Muscle of back (tissue), 11 donors: Measurements from ENCODE around the gene PCYT2. TPM values are rescaled to one million over a fixed set of nuclear protein-coding genes. Genes with fewer than 3 reads are reported as not detected.

Experiments
- DNase-seq, 3 donors: peaks; one replicate each; pipeline versions ENCODE4 v3.0.0 to v3.0.0-alpha.2; 2013
- polyA plus RNA-seq, 10 donors: library from polyadenylated mRNA; unstranded; fragments of 120-200 nt; gene quantifications; one replicate each; pipeline ENCODE4 v1.2.1, GENCODE V29; 2013; ENCODE audit not compliant: insufficient read length in 10 of 10

Gene PCYT2
- polyA plus RNA-seq, 10 donors = 7.9 to 14.0 (median 10.2) TPM

DNA sequence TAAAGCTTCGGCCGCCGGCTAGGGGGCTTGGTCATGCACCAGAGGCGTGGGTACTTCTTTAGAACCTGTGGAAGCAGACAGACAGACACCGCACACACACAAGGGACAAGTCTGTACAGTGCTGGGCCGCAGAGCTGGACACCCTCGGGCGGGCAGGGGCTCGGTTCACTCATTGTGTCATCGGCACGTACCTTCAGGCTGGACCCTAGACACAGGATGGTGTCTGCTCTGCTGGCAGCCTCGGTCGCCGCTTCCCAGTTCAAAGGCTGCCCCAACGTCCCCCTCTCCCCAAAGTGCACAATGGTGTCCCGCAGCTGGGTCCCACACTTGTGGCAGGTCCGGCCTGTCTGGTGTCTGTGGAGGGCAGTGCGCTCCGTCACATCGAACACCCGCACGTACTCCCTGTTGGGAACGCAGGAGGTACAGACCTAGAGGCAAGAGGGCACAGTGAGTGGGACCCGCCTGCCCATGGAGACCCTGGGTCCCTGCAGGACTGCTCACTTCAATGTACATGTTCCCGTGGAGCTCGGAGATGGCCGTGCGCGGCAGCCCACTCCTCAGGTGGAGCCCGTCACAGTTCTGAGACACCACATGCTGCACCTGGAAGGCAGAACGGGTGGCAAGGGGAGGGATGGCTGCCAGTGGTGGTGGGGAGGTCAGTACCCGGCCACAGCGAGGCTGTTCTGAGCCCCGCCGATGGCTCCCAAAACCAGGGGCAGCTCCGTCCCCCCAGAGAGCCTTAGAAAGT, 3.1 kb upstream of the PCYT2 start:
- no peak for DNase-seq

DNA sequence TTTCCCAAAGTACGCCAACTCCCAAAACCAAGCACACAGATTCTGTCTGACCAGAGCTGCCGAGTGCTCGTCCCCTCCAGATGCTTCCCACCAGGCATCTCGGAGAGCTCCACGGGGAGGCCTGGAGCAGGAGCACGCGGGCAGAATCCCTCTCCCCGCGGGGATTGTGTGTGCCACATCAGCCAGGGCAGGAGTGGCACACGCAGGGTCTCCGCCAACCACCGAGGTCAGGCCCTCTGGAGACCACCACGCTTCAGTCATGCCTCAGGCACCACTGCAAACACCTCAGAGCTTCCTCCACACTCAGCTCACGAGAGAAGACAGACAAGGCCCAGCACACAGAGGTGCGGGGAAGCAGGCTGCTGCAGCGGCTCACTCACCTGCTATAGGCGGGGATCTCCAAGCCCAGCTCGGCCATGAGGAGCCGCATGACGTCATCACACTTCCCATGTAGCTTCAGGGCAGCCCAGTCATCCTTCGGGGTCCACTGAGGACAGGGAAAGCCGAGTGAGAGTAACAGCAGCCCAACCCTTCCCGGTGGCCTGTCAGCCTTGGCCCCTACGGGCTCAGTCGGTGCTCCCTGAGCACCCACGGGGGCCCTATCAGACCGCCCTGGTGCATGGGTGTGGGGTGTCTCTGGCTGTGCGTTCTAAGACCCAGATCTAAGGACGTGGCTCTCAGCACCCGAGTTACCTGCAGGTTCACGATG, 2.3 kb upstream of the PCYT2 start:
- no peak for DNase-seq

DNA sequence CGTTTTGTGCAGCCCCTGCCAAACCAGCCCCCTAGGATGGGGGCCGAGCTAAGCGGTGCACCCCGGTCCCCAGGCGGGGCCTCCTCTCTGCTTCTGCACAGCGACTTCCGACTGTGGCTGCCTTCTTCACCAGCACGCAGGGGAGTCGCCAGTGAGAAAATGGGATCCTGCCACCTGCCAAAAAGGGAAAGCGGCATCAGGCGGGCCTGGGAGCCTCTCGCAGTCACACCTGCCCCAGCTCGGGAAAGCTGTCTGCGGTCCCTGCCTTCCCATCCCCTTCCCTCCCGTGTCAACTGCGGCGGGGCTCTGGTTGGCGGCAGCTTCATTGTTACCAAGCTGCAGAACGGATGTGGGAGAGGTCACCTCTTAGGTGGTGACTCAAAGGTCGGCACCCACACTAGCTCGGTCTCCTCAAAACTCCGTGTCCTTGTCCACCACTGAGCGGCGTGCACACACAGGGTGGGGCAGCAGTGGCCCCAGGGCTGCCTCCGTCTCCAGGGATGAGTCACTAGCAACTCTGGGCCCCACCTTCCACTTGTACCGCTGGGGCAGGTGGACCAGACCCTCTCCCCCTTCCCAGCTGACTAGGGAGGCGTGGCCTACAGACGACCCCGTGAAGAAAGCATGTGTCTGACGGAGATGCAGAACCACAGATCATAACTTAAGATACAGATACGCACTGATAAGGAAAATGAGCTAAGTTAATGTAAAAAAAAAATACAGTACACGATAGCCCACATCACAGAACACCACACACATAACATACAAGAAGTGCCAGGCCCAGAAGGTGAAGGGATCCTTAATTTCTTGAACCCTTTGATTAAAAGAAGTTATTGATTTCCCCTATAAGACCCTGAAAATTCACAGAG, 1.5 kb upstream of the PCYT2 start:
- no peak for DNase-seq

DNA sequence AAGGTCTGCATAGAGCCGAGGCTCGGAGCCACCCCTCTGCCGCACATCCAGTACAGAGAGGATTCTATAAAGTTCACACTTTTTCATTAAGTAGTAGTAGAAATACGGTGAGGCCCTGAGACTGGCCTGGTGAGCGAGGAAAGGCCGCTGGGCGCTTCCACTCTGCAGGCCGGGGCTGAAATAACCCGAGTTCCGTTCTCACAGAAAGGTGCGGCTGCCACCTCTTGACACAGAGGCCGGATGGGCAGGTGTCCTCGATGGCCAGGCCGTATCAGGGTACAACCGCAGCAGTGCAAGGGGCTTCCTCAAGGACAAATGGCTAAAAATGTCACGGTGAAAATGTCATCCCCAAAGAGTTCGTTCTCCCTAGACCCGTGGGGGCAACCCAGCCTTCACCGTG, 770 bp upstream of the PCYT2 start:
- DNase-seq = no peak

DNA sequence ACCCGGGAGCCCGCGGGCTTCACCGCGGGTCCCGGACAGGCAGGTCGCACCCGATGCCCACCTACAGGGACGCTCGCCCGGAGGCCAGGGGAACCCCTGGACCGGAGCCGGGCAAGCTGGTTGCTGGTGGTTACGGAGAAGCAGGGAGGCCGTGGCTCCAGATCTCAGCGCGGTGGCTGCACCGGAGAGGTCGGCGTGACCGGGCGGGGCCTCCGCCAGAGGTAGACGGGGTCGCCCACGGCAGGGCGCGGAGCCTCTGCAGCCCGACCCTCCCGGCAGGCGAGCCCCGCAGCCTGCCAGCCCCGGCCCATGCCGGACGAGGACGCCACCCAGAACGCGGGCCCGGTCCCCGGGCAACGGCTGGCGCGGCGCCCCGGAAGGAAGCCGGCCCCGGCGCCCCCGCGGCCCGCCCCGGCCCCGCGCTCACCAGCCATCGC, 341 bp downstream of the PCYT2 start:
- no peak for DNase-seq

DNA sequence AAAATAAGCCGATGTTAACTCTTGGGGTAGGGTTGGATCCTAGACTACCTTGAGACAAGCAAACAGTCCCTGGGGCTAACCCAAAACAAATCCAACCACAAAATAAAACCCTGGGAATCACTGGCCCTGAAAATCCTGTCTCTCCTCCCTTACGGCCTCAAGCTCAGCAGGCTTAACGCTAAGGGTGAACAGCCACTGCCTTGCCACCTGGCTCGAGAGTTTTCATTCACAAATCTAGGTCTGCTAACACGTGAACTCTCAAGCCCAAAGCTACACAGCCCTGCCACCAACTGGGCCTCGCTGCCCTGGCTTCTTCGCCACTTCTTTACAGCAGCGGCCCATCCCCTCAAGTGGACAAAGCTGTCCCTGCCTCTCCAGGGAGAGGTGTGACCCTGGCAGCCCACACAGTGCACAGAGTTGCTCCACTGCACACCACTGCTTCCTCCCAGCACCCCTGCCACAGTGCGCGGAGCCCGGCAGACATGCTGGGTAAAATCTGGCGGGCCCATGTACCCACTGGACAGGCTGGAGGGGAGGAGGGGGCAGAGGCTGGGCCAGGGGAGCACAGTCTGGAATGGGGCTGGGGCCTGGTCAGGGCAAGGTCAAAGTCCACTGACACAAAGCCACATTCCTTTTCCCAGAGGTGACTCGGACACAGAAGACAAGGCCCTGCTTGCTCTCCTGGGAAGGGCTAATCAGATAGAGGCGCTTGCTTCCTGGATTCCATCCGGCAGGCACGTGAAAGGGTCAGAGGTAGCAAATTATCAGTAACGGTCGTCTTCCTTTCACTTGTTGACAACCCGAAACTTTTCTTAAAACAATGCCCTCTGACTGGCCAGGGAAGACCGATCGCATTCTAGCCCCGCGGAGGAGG, 996 bp downstream of the PCYT2 start:
- no peak for DNase-seq

DNA sequence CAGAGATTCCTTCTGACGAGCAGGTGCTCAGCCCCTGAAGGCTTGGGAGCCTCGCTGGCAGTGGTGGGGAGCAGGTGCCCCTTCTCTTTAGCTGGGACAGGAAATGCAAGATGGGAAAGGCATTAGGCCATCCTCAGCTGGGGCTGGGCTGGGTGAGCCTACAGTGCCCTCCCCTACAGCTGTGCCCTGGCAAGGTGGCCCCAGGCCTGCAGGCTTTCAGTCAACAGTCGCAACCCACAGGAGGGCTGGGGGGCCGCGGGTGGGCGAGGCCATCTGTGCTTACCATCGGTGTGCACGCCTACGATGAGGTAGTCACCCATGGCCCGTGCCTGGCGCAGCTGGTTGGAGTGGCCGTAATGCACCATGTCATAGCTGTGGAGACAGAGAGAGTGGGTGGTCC, 2.0 kb downstream of the PCYT2 start:
- DNase-seq = no peak

DNA sequence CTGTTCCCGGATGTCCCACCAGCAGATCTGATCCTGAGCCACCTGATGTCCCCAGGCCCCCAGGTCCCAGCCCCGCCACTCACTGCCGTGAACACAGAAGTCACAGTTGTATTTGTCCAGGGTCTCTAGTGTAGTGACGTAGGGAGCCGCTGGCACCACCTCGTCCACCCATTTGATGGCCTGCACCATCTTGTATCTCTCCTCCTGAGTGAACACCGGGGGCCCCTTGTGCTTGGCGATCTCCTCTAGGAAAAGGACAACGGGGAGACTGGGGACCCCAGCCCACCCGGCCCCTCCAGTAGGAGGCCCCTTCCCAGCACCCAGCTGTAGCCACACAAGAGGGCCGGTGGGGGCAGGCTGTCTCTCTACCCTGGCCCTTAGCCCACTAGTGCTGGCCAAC, 2.4 kb downstream of the PCYT2 start:
- DNase-seq = no peak

DNA sequence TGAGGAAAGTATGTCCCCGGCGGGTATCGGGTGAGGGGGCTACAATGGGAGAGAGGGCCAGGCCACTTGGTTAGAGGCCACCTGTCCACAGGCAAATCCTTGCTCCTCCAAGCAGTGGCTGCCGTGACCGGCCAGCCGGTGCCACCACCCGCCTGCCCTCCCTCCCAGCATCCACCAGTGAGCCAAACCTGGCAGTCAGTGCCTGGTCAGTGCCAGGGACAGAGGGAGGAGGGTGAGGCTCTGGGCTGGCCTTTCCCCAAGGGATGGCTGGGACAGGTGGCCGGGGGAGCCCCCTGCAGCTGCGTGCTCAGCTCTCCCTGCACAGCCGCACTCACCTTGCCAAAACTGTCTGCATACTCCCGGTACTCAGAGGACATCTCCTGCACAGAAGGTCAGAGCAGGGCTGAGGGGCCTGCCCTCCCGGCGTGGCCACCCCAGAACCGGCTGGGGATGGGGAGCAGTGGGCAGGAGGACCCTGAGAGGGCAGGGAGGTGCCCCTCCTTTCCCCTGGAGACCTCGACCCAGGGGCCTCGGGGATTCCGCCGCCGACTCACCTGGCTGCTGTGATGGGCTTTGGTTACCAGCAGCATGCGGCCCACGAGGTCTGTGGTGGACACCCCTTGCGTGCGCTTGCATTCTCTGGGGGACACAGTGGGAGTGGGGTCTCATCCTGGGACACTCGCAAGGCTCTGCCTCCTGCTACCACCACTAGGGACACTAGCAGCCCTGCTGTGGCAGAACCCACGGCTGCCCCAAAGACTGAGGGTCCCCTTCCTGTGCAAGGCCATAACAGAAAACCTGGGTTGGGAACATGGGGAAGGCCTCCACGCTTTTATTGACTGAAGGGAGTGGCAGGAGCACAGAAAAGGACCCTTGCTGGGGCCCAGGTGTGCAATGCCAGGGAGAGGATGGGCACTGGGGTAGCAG, 3.7 kb downstream of the PCYT2 start:
- DNase-seq = no peak

DNA sequence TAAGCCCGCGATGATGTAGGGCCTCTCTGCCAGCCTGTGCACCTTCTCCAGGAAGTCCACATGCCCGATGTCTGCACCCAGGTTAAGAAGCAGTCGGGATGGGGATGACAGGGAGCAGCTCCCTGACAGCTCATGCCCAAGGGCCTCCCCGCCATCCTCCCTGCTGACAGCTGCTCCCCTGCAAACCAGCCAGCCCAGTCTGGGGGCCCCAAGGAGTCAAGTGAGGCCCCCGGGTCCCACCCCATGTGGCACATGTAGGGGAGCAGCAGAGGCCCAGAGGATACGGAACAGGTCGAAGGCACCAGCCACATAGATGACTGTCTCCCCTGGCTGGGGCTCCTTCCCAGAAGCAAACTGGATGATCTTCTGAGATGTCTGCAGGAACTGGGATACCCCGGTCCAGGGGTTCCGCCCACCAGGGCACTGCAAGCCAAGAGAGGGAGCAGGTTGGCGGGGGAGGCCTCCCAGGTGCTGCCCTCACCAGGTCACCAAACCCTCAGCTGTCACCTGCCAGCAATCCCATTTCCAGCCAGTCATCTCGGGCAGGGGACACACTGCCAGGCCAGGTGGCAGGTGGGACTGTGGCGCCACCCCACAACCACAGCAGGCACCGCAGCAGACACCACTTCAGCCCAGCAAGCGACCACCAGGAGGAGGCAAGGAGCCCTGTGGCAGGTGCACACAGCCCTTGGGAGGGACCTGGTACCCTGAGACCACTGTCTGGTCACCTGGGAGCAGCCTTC, 4.6 kb downstream of the PCYT2 start:
- no peak for DNase-seq

DNA sequence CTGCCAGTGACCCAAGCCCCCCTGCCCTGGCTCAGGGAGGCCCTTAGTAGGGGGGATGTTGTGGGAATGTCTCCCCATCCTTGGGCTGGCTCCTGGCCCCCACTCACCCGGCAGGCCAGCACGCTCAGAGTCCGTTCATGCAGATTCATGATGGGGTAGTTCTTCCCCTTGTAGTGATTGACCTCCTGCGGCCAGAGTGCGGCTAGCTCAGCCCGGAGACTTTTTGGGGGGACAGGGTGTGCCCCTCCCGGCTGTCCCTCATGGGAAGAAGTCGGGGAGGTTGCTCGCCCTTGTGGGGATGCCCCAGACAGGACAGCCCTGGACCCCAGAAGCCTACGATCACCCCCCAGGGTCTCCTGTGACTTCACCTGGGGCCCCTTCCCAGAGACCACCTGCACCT, 5.2 kb downstream of the PCYT2 start:
- DNase-seq = no peak

DNA sequence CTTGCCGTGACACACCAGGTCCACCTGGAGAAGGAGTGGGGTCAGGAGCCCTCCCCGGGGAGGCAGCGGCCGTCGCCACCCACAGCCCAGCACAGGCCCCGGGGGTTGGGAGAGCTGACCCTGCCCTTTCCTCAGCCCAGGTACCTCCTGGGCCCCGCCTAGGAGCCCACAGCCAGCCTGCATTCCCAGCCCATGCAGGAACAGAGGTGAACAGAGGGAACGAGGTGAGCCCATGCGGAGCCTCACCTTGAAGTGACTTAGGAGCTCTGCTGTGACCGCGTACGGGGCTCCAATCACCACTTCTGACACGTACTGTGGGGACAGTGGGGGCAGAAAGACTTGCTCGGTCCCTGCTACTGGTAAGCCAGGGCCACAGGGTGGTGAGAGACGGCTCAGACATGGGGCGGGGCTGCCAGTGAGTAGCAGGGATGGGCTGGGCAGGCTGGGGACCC, 5.7 kb downstream of the PCYT2 start:
- DNase-seq = no peak

DNA sequence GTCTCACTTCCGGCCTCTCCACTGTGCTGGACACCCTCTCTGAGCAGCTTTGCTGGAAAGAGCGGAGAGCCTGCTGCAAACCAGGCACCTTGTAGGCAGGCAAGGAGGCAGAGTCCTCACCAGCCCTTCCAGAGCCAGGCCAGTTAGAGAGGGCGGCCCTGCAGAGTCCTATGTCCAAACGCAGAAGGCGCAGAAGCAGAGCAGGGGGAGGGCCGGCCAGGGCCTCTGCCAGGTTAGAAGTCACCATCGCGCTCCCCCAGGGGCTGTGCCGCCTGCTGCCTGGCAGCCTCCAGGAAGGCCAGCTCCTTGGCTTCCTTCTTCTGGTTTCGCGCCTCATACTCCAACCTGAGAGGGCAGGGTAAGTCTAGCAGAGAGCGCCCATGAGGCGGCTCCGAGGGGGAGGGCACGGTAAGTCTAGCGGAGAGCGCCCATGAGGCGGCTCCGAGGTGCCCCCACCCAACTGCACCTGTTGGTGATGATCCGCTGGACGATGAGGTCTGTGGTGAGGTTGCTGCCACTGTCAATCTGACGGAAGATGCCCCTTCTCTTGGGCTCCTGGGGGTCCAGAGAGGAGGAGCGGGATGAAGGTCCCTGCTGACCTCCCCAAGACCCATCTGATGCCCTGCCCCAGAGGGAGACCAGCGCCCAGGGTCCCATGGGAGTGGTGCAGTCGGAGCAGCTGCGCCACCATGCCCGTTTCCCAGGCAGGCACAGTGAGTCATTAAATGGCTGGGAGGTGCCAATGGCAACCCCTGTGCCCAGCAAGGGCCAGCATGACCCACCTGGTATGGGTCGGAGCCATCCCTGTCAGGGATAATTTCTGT, 6.4 kb downstream of the PCYT2 start:
- no peak for DNase-seq

DNA sequence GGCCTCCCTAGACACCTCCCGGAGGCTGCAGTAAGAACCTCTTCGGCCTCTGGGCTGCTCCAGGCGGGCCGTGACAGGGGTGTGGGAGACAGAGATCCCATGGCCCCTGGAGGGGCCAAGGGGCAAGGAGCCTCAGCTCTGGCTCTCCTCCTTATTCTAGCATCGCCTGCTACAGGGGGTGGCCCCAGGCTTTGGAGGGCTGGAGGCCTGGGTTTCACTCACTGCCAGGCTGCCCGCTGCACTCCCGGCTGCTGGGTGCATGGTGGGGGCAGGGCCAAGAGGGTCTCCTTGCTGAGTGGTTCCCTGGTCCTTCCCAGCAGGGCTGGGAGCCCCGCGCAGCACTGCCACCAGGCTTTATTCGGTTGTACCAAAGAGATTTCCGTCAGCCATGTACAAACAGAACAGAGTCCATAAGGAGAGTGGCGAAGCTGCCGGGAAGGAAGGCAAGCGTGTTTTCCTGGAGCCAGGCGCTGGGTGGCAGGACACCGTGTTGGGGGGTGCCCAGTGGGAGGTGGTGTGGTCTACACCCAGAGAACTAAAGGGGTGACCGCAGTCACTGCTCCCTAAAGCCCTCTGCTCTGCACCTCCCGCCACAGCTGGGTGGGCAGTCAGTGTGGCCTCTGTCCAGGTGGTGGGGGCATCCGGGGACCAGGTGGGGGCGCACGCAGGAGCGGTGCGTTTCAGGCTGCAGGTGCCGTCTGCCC, 7.2 kb downstream of the PCYT2 start:
- DNase-seq = no peak

DNA sequence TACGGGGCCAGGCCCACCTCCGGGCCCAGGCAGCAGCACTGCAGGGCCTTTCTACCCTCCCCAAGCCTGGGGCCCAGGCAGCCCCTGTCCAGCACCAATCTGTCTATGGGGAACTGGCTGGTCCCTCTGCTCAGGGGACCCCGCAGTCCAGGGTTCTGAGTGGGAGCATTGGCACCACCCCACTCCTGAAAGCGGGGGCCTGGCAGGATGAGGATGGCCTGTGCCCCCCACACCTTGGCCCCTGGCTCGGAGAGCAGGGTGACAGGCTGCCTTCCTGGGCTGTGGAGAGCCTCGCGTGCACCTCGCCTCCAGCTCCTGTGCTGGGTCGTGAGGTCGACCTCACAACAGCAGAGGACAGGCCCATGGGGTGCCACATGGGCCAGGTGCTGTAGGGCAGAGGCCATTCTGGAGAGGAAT, 7.8 kb downstream of the PCYT2 start:
- DNase-seq = no peak

DNA sequence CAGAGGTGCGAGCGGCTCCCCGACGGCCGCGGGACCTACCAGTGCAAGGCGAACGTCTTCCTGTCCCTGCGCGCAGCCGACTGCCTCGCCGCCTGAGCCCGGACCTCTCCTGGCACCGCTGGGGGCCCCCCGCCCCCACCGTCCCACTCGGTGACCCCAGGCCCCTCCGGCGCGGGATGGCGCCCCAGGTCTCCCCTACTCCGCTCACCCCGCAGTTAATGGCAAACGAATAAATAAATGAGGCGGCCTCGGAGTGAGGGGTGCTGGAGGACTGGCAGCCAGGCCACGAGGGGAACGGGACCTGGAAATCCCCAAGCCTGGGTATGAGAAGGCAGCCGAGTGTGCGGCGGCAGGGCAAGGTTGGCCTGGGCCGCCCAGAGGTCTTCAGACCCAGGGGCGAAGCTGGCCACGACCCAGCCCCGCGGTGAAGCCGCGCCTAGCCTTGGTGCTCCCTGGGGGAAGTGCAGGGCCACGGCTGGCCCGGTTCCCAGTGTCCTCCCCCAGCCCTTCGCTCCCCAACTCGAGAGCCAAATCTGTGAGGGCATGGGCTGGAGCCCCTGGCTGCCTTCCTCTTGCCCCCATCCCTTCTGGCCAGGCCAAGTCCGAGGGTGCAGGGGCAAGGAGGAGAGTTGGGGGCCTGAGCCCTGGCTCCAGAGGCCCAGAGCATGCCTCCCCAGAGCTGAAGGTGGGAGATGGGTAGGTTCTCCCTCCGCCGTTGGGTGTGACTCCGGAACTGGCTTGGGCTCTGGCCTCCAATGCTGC, 8.4 kb downstream of the PCYT2 start:
- no peak for DNase-seq

DNA sequence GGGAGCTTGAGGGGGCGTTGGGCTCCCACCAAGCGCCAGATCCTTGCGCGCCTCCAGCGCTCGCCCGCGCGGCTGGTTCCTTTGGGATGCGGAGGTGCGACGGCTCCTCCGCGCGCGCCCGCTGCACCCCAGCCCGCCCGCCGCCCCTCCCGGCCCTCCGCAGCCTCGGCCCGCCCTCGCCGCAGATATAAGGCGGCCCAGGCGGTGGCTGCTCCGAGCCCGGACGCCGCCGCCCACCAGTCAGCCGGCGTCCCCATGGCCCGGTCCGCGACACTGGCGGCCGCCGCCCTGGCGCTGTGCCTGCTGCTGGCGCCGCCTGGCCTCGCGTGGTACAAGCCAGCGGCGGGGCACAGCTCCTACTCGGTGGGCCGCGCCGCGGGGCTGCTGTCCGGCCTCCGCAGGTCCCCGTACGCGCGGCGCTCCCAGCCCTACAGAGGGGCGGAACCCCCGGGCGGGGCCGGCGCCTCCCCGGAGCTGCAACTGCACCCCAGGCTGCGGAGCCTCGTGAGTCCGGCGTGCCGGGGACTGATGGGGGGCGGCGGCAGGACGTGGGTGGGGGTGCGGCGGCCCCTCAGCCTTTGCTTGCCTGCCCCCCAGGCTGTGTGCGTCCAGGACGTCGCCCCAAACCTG, 9.1 kb downstream of the PCYT2 start, which contains the start of gene NPB:
Gene NPB, plus strand, starts transcription at position 216 of the 630 bp plus-strand sequence. Its CDS starts 40 bp downstream, at position 256.
- peak in 1 of 3 donors; percentile 57 for DNase-seq
